Ishikawa (cell line): ENCODE results near the gene PSMA3.

Experiments used
- CEBPB ChIP-seq: IDR thresholded peaks from 2 replicates; pipeline ENCODE4 v1.6.1; 2012
- EP300 ChIP-seq: IDR thresholded peaks from 2 replicates; pipeline ENCODE4 v1.6.1; 2012; ENCODE audit warnings: borderline replicate concordance
- FOXM1 ChIP-seq: IDR thresholded peaks from 2 replicates; pipeline ENCODE4 v1.6.1; 2012; ENCODE audit warnings: low read depth, borderline replicate concordance
- TAF1 ChIP-seq: IDR thresholded peaks from 2 replicates; pipeline ENCODE4 v1.6.1; 2012; ENCODE audit warnings: low read depth, mild to moderate bottlenecking
- TCF12 ChIP-seq: IDR thresholded peaks from 2 replicates; pipeline ENCODE4 v1.6.1; 2012; ENCODE audit warnings: low read depth
- TEAD4 ChIP-seq: IDR thresholded peaks from 2 replicates; pipeline ENCODE4 v1.6.1; 2012
- YY1 ChIP-seq: IDR thresholded peaks from 2 replicates; pipeline ENCODE4 v1.6.1; 2012; ENCODE audit warnings: low read depth
- TF ChIP-seq, protein P1 (sequence below): IDR thresholded peaks from 2 replicates; pipeline ENCODE4 v1.6.1; 2012
- TF ChIP-seq, protein P2 (sequence below): IDR thresholded peaks from 2 replicates; pipeline ENCODE4 v1.6.1; 2012; ENCODE audit warnings: low read depth, mild to moderate bottlenecking
- TF ChIP-seq, protein P3 (sequence below): IDR thresholded peaks from 2 replicates; pipeline ENCODE4 v1.6.1; 2012

DNA sequence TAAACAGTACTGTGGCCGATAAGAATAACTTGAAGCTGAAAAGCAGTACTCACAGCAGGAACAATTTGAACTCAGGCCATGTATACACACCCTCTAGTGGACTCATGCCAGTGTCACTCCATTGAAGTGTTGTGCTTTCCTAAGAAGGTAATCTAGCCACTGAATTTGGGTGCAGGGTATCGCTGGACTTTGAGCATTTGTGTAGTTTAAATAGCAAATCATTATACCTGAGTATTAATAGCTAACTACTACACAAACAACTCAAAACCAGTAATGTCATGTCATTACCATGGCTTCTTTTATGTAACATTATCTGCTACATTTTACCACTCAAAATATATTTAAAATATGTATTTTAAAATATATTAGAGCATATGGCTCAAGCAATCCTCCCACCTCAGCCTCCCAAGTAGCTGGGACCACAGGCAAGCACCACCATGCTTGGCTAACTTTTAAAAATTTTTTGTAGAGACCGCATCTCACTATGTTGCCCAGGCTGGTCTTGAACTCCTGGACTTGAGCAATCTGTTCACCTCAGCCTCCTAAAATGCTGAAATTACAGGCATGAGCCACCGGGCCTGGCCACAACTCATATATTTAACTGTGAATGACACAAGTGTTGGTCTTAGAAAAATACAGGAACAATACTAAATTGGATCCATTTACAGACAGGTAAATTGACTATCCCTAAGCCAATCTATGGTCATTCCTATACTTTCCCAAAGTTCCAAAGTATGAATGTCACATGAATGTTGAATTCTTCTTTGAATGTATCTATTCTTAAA, 28.1 kb downstream of the PSMA3 start:
- TF ChIP-seq EP300 (no peak), TEAD4 (no peak), FOXM1 (no peak), TAF1 (no peak), YY1 (no peak), TCF12 (no peak), CEBPB (no peak)
- TF ChIP-seq, protein P1, sequence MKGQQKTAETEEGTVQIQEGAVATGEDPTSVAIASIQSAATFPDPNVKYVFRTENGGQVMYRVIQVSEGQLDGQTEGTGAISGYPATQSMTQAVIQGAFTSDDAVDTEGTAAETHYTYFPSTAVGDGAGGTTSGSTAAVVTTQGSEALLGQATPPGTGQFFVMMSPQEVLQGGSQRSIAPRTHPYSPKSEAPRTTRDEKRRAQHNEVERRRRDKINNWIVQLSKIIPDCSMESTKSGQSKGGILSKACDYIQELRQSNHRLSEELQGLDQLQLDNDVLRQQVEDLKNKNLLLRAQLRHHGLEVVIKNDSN = no peak
- TF ChIP-seq, protein P2, sequence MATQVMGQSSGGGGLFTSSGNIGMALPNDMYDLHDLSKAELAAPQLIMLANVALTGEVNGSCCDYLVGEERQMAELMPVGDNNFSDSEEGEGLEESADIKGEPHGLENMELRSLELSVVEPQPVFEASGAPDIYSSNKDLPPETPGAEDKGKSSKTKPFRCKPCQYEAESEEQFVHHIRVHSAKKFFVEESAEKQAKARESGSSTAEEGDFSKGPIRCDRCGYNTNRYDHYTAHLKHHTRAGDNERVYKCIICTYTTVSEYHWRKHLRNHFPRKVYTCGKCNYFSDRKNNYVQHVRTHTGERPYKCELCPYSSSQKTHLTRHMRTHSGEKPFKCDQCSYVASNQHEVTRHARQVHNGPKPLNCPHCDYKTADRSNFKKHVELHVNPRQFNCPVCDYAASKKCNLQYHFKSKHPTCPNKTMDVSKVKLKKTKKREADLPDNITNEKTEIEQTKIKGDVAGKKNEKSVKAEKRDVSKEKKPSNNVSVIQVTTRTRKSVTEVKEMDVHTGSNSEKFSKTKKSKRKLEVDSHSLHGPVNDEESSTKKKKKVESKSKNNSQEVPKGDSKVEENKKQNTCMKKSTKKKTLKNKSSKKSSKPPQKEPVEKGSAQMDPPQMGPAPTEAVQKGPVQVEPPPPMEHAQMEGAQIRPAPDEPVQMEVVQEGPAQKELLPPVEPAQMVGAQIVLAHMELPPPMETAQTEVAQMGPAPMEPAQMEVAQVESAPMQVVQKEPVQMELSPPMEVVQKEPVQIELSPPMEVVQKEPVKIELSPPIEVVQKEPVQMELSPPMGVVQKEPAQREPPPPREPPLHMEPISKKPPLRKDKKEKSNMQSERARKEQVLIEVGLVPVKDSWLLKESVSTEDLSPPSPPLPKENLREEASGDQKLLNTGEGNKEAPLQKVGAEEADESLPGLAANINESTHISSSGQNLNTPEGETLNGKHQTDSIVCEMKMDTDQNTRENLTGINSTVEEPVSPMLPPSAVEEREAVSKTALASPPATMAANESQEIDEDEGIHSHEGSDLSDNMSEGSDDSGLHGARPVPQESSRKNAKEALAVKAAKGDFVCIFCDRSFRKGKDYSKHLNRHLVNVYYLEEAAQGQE = no peak
- TF ChIP-seq, protein P3, sequence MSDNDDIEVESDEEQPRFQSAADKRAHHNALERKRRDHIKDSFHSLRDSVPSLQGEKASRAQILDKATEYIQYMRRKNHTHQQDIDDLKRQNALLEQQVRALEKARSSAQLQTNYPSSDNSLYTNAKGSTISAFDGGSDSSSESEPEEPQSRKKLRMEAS = no peak
